ENCODE results near the gene ONECUT3.

Gene ONECUT3

DNA sequence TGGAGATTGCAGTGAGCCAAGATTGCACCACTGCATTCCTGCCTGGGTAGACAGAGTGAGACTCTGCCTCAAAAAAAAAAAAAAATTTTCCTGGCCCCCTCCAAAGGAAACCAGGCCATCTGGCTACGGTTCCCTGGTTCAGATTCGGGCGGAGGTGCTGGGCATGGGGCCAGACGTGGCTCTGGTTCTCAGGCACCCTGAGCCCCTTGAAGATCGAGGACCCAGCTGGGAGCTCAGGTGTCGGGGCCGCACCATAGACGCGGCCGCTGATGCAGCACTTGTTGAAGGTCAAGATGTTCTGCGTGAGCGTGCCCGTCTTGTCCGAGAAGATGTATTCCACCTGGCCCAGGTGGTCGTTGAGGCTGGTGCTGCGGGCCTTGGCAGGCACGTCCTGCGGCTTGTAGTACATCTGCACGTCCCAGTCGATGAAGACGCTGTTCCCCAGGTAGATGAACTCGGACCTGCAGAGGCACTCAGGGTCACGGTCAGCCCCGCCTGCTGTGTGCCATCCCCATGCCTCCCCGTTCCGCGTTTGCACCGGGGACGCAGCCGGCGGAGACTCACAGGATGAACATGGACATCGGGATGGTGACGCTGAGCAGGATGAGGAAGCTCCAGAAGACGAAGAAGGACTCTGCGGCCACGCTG, 46.5 kb downstream of the ONECUT3 start:
- DNase-seq: no peak

DNA sequence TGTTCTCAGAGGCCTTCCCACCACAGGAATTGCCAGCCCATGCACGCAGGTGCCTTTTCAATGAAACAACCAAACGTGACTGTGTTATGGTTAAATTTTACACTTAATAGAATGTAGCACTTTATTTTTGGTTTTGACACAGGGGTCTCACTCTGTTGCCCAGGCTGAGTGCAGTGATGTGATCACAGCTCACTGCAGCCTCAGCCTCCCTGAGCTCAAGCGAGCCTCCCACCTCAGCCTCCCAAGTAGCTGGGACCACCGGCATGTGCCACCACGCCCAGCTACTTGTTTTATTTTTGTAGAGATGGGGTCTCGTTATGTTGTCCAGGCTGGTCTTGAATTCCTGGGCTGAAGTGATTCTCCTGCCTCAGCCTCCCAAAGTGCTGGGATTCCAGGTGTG, 51.6 kb downstream of the ONECUT3 start:
- no peak for DNase-seq

DNA sequence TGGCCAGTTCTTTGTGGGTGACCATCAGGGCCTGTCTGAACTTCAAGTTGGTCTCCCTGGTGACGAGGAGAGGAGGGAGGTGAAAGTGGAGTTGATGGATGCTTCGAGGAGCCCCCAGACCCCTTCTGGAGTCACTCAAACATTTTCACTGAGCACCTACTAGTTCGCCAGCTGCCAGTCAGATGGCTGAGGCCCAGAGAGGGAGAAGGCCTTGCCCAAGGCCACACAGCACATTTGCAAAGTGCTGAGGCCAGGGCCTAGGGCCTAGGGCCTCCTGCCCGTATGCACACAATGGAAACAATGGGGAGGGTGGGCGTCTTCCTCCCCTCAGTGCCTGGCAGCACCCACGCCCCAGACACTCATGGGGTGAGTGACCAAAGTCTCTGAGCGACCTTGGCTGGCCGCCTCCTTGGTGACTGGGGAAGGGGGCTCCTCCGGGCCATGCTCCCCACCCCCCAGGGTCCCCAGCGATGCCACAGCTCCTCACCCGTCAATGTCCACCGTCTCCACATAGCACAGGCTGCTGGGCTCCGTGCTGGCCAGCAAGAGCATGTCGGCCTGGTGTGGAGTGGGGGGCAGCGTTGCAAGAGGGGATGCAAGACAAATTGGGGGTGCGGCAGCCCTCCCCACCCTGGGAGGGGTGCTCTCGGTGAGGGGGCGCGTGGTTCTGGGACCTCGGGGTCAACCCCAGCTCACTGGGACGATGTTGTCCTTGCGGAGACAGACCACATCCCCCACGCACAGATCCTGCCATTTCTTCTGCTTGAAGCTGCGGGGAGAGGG, 52.3 kb downstream of the ONECUT3 start:
- DNase-seq: no peak

DNA sequence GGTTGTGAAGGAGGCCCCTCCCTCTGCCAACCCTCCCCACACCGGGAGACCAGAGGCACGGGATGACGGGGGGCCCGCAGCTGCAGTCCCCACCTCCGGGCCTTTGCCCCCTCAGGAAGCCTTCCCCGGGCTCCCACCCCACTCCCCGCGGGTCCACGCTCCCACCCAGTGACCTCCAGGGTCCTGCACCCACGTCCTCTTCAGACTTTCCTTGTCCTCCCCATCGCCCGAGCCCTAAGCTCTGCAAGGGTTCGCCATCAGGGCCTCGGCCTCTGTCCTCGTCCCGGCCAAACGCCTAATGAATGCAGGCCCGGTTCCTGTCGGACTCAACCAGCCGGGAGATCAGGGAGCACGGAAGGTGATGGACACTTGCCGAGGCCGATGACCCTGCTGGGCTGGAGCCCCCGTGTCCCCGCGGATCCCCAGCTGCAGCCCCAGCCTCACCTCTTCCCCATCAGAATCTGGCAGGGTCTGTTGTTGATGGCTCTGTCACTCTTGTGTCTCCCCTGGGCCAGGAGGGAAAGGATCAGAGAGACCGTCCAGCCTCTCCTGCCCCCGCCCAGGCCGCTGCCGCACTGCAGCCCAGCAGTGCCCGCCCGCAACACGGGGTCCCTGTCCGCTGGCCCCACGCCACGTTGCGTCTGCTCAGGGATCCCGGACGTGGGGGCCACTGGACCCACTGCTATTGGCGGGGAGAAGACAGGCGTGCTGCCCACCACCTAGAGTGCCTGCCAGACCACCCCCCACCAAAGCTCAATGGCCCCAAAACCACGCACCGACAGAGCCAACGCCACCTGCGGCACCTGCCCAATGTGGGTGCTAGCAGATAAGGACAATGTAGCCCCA, 53.1 kb downstream of the ONECUT3 start:
- DNase-seq: no peak

DNA sequence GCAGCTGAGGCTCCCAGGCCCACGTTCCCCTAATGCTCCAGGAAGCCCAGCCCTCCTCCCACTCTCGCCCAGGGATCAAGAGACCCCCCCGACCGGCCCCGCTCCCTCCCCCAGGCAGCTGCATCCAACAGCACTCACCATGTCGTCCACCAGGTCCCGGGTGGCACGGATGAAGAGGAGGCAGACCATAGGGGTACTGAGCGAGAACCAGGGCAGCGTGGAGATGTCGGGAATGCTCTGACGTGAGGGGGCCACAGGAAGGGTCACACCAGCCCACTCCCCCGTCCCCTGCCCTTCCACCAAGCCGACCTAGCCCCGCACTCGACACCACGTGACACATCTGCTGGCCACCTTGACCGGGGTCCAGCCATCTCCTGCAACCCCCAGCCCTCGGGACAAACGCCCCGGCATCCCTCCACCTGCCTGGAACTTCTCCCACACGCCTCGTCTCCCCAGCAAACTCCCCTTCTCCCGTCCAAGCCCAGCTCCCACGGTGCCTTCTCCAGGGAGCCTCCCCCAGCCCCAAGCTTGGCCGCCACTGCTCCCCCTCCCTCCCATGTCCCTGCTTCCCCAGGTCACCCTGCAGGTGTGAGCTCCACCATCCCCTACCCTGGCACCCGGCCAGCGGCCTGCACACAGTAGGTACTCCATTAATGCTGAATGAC, 53.9 kb downstream of the ONECUT3 start:
- no peak for DNase-seq

DNA sequence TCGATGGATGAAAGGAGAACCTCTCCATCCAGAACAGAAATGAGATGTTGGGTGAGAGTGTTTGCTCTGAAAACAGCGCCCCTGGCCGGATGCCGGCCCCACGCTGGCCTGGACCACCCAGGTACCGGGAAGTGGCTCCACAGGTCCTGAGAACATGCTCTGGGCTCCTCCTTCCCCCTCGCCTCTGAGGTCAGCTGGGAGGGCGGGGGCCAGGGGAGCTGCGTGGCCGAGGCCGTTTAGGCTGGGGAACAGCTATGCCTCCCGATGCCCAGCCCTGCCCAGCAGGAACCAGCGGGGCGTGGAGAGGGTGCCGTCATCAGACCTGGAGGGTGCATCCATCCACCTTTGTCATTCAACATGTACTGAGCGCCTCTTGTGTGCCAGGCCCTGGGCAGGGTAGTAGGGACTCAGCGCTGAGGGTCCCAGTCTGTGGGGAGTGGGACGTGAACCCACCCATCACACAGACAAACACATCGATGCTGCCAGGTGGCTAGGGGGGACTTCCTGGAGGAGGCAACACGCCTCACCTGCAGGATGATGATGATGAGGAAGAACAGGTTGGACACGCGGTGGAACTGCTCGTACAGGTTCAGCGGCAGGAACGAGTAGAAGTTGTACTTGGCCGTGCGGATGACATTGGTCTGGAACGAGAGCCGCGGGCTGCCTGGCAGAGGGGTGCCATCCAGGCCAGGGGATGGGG, 54.5 kb downstream of the ONECUT3 start:
- DNase-seq: no peak

DNA sequence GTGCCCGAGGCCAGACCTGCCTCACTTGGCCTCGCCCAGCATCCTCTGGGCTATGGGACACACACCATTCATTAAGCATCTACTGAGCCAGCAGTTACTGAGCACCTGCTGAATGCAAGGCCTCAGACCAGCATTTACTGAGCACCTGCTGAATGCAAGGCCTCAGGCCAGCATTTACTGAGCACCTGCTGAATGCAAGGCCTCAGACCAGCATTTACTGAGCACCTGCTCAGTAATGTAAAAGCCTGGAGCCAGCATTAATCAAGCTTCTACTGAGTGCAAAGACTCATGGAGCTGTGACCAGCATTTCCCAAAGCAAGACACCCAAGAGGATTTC, 55.1 kb downstream of the ONECUT3 start:
- DNase-seq: no peak

DNA sequence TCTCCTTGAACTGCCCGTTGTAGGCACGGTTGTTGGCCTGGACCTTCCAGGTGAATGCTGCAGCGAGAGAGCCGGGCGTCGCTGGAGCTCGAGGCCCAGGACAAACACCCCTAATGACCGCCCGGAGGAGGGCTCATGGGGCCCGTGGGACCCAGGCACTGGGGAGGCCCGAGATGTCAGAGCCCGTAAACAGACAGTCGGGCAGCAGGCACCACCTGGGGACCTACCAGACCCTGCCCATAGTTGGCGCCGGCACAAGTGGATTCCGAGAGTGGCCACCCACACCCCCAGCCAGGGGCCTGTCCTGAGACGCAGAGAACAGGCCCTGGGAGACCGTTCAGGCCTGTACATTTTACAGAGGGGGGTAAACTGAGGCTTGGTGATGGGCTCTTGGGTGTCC, 56.4 kb downstream of the ONECUT3 start:
- no peak for DNase-seq

DNA sequence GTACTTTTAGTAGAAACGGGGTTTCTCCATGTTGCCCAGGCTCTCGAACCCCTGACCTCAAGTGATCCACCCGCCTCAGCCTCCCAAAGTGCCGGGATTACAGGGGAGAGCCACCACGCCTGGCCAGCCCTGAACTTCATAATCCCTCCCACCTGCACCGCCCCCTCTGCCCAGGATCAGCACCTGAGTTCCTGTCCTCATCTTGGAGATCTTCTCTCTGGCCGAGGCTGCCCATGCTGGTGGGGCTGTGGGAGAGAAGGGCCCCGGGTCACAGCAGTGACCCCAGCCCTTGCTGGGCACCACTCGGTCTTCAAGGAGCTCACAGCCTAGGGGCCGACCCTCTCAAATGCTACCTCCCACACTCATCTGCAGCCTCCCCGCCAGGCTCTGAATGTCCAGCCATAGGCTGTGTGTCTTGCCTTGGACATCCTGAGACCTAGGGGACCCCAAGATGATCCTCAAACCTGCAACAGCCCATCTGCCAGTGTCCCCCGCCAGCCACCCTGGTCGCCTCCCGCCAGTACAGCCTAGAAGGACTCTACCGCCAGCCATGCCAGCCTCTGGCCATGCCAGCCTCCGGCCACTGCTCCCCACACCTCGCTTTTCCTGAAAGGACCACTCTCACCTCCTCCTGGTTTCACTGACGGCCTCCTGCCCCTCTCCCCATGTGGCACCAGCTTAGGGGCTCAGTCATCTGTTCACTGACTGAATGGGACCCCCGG, 57.3 kb downstream of the ONECUT3 start:
- no peak for DNase-seq

DNA sequence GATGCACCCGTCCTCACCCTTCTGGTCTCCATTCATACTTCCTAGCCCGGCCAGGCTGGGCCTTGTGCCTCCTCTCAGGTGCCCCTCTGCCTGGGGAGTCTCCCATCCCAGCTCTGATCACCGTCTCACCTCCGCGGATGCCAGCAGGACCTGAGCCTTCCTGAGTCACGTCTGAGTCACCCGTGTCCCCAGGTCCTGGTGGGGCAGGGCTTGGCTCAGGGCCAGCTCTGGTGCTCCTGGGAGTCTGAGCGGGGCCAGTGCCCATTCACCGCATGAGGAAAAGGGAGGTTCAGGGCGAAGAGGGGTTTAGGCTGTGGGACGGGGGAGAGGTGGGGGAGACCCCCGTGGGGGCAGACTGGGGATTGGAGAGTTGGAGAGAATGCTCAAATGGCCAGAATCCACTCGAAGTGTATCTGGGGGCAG, 58.2 kb downstream of the ONECUT3 start:
- DNase-seq: peak; percentile 48

DNA sequence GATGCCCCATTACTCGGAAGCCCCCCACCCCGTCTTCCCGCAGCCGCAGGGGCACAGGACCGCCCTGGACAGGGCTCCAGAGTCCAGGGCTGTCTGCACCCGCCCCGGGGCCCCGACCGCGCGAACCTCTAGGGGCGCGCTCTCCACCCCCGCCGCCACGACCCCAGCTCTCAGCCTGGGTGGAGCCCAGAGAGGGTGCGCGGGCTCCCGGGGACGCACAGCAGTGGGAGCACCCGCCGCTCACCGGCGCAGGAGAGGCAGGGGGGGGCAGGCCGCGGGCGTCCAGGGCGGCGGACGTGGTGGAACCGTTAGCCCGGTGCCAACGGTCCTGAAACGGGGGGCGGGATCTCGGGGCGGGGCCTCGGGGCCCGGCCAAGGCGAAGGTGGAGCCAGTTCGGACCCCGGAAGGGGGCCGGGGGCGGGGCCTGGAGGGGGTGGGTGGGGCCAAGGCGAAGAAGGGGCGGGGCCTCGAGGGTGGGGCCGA, 58.7 kb downstream of the ONECUT3 start, which contains the start of gene ATP8B3:
Gene ATP8B3, minus strand, starts transcription at position 335 of the 484 bp plus-strand sequence. CDS start 540 bp downstream, outside the sequence.
- no peak for DNase-seq

DNA sequence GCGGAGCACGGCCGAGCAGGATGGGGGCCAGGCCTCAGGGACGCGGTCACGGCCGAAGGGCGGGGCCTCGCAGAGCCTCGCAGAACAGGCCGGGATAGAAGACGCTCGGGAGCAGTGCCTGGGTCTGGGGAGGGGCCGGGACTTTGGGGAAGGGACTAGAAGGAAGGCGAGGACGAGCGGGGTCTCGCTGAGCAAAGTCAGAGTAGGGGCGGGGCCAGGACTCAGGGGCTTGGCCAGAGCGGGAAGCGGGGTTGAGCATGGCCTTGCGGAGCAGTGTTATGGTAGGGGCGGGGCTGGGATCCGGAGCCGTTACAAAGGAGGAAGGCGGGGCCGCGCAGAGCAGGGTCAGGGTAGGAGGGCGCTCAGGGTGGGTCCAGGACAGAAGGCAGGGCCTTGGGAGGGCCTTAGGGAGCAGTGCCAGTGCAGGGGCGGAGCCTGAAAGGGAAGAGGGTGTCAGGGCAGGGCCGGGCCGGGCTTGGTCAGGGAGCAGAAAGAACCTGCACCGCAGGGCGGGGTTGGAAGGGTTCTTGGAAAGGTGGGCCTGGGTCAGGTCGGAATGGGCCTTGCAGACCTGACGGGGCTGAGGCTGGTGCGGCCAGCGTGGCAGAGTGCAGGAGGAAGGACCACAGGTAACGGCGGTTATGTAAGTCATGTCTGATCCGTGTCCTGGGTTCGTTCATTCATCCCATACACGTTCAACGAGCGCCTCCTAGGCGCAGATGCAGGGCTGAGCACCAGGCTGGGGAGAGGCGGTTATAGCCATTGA, 59.3 kb downstream of the ONECUT3 start:
- peak; percentile 84 for DNase-seq

DNA sequence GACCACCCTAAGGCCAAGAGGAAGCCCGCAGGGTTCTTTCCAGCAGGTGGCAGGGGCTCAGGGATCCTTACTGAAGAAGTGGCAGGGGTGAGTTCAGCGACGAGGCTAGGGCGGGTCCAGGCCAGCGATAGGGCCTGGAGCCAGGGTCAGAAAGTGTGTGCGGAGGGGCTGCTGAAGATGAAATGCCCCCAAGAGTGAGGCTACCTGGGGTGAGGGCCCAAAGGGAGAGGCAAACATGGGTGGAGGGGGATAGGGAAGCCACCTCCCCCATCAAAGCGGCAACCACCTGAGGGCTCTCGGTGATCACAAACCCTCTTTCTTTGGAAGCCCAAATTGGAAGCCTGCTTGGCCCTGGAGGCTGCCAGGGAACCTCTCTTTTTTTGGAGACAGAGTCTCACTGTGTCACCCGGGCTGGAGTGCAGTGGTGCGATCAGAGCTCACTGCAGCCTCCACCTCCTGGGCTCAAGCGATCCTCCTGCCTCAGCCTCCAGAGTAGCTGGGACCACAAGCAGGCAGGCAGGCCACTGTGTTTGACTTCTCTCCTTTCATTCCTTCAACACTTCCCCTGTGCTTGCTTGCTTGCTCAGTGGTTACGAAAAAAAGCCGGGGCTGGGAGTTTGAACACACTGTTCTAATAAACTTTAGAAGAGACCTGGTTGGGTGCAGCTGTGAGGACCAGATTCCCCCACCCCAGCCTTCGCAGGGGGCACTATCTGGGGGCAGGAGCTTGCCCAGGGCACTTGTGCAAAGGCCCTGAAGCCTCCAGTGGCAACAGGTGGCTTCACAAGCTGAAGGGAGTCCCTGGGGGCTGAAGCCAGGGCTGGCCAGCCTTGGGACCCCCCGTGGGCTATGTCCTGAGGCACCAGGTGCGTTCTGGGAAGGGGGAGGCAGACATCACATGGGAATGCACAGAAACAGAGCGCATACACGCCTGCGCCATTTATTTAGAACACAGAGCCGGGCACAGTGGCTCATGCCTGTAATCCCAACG, 60.2 kb downstream of the ONECUT3 start:
- no peak for DNase-seq

DNA sequence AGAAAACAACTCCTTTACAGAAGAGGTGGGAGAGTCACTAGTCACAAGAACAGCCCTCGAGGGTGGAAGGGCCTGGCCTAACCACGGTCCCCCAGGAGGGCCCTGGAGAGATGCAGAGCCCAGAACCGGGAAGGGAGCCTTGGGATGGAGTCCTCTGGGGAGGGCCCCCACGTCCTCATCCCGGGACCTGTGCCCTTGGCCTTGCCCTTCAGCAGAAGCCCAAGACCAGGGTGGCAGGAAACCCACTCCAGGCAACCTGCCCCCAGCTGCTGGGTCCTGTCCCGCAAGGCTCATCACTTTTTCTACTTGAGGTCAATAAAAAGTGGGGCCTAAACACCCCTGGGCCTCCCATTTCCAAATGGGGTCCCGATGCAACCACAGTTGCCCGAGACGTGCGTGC, 61.1 kb downstream of the ONECUT3 start:
- no peak for DNase-seq

DNA sequence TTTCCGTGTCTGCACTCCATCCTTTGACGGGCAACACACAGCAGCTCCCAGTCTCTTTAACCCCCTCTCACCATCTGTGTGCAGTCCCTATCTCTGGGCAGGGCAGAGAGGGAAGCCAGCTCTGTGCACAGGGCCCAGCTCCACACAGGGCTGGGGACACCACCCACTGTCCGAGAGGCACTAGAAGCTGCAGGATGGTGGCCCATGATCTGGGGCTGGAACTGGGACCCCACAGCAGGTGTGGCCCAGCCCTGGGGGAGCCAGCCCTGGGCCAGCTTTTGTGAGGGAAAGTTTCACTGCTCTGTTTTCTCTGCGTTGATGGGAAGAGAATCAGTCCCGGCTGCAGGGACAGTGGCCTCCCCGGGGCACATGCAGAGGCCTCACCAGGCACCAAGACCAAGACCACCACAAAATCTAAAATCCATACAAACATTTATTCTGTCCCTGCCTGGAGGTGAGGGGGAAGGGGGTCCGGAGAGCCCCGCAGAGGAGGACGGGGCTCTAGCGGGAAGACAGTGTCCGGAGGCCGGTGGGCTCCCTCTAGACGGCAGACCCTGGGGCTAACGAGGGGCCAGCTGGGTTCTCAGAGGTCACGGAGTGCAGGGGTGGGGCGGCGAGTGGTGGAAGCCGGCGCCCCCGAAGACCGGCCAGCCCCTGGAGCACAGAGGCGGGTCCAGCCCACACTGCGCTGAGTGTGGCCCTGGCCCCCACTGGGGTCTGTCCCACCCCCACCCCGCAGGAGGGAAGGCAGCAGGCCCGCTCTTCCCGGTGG, 61.7 kb downstream of the ONECUT3 start:
- no peak for DNase-seq

DNA sequence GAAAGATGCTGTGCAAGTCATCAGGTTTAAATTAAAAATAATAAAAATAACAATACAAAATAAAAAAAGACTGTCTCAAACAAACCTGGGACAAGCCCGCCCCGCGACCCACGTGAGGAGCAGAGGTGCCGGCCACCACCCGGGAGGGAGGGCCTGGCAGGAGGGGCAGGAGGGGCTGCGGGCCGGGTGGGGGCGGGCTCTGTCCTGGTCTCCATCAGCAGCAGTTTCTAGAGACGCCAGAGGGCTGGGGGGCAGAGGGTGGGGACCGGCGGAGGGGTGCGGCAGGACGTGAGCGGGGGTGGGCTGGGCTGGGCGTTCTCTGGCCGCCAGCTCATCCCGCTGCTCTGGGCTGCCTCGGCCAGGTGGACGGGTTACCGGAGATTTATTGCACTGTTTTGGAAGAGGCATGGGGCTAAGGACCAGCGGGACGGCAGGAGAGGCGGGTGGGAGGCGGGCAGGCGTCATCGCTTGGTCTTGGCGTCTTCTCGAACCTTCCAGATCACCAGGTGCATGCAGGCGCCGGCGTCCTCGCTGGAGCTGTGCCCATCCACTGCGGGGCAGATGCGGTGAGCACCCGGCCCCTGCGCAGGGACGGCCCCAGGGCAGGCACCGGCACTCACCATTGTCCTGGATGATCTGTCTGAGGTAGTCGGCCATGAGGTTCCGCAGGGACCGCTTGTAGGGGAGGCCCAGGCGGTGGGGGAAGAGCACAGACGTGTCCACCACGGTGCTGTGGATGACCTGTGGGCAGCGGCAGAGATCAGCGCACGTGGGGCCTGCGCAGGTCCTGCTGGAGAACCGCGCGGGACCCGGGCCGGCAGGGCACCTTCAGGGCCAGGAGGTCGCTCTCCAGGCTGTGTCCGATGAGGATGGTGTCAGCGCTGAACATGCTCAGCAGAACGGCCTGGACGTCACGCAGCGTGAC, 62.6 kb downstream of the ONECUT3 start:
- DNase-seq: no peak

DNA sequence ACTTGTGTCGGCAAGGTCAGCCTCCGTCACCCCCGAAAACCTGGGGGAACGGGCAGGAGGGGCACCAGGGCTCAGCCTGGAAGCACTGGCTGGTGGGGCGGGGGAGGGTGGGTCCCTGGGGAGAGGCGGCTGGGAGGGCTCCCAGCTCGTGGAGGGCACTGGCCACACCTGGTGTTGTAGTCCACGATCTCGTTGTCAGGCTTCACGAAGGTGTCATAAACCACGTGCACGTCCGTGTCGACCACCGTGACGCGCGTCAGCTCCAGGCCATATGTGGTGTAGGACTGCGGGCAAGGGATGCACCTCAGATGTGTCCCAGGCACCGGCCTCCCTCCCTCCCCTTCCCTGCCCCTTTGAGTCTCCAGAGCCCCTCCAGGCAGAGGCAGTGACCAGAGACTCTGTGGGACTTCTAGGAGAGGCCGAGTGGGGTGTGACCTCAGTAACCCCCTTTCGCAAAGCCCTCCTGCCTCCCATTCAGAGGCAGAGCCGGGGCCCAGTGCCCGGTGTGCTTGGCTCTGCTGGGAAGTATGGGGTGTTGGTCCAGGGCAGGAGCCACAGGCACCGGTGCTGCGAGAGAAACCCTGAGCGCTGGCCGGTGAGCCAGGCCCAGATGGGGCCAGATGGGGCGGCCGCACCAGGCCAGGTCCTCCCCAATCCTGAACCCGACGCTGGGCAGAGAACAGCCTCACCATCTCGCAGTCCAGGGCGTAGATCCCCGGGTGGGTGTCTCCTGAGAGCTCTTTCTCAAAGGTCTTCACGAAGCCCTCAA, 63.4 kb downstream of the ONECUT3 start:
- DNase-seq: no peak
